Raji (cell line): ENCODE results near the gene ZBTB7C.

Experiments
- POLR2A ChIP-seq: IDR thresholded peaks from 2 replicates; pipeline ENCODE4 v1.6.1; 2011; ENCODE audit warnings: low read depth, low read length, control low read depth; ENCODE audit not compliant: insufficient read depth

The ZBTB7C gene

GRCh38 chr18:48026216-48026615, 383.0 kb downstream of the ZBTB7C start:
- no peak for TF ChIP-seq POLR2A

GRCh38 chr18:48024881-48025660, 384.1 kb downstream of the ZBTB7C start:
- TF ChIP-seq POLR2A = no peak

GRCh38 chr18:48024009-48024512, 385.1 kb downstream of the ZBTB7C start:
- TF ChIP-seq POLR2A = no peak

GRCh38 chr18:48023334-48024008, 385.7 kb downstream of the ZBTB7C start:
- no peak for TF ChIP-seq POLR2A

GRCh38 chr18:48022531-48023329, 386.5 kb downstream of the ZBTB7C start:
- TF ChIP-seq POLR2A = no peak

- no peak for TF ChIP-seq POLR2A
Observed at GRCh38 chr18:48022021-48022420, 387.2 kb downstream of the ZBTB7C start.

- no peak for TF ChIP-seq POLR2A
Observed at GRCh38 chr18:48021273-48021914, 387.8 kb downstream of the ZBTB7C start.

- TF ChIP-seq POLR2A = no peak
Observed at GRCh38 chr18:48020337-48021250, 388.6 kb downstream of the ZBTB7C start.

- no peak for TF ChIP-seq POLR2A
Observed at GRCh38 chr18:48019557-48020325, 389.4 kb downstream of the ZBTB7C start.

GRCh38 chr18:48018851-48019250, 390.3 kb downstream of the ZBTB7C start:
- TF ChIP-seq POLR2A = no peak

GRCh38 chr18:48017635-48018034, 391.5 kb downstream of the ZBTB7C start:
- TF ChIP-seq POLR2A = no peak

- no peak for TF ChIP-seq POLR2A
Observed at GRCh38 chr18:48013162-48013561, 396.0 kb downstream of the ZBTB7C start.

GRCh38 chr18:48011926-48012465, 397.2 kb downstream of the ZBTB7C start:
- TF ChIP-seq POLR2A = no peak

GRCh38 chr18:48010264-48010663, 398.9 kb downstream of the ZBTB7C start:
- no peak for TF ChIP-seq POLR2A
